HG02623 (cell line): ENCODE results near the gene MCM5.
"Not testable (repeated sequence)": the region's sequence is repeated elsewhere in the genome, so short reads cannot be mapped to it uniquely, and the experiment has no call there.

Experiments
- ATAC-seq: cut with Tn5 transposase; IDR thresholded peaks from one replicate; pipeline ENCODE4 v1.9.1; 2021; ENCODE audit warnings: moderate library complexity; ENCODE audit not compliant: unreplicated experiment

The MCM5 gene

GRCh38 chr22:35399678-35400500 lies at the start of gene MCM5:
Gene MCM5 (plus strand): TSS chr22:35400140. CDS start chr22:35400439, 299 bp downstream.
- peak; percentile 94 for ATAC-seq

- peak; percentile 85 for ATAC-seq
Observed at GRCh38 chr22:35350539-35351503, 49.1 kb upstream of the MCM5 start.

GRCh38 chr22:35352214-35353111 lies 47.5 kb upstream of the MCM5 start:
- ATAC-seq = no peak

- no peak for ATAC-seq
Observed at GRCh38 chr22:35353318-35353717, 46.6 kb upstream of the MCM5 start.

GRCh38 chr22:35354068-35354467 lies 45.9 kb upstream of the MCM5 start:
- ATAC-seq = no peak

- ATAC-seq = no peak
Observed at GRCh38 chr22:35357883-35358621, 41.9 kb upstream of the MCM5 start.

GRCh38 chr22:35359380-35360065 lies 40.4 kb upstream of the MCM5 start:
- ATAC-seq = no peak

- ATAC-seq = no peak
Observed at GRCh38 chr22:35361001-35361558, 38.9 kb upstream of the MCM5 start.

- ATAC-seq = no peak
Observed at GRCh38 chr22:35363566-35364086, 36.3 kb upstream of the MCM5 start.

GRCh38 chr22:35364230-35364629 lies 35.7 kb upstream of the MCM5 start:
- ATAC-seq = not testable (repeated sequence)

GRCh38 chr22:35367331-35367886 lies 32.5 kb upstream of the MCM5 start:
- ATAC-seq = no peak

- ATAC-seq = no peak
Observed at GRCh38 chr22:35368386-35368785, 31.6 kb upstream of the MCM5 start.

GRCh38 chr22:35369996-35370395 lies 29.9 kb upstream of the MCM5 start:
- no peak for ATAC-seq

GRCh38 chr22:35373781-35374180 lies 26.2 kb upstream of the MCM5 start:
- ATAC-seq = no peak

- no peak for ATAC-seq
Observed at GRCh38 chr22:35375031-35375430, 24.9 kb upstream of the MCM5 start.

- no peak for ATAC-seq
Observed at GRCh38 chr22:35375526-35375925, 24.4 kb upstream of the MCM5 start.

- peak; percentile 49 for ATAC-seq
Observed at GRCh38 chr22:35376728-35377472, 23.0 kb upstream of the MCM5 start.

- no peak for ATAC-seq
Observed at GRCh38 chr22:35377735-35378134, 22.2 kb upstream of the MCM5 start.
